ENCODE measurements around the gene CSMD2. TPM values are rescaled to one million over a fixed set of nuclear protein-coding genes. Genes with fewer than 3 reads are reported as not detected.

CSMD2 gene
- total RNA-seq, 2 donors from 2014 or later: 2.8 to 3.0 TPM

DNA sequence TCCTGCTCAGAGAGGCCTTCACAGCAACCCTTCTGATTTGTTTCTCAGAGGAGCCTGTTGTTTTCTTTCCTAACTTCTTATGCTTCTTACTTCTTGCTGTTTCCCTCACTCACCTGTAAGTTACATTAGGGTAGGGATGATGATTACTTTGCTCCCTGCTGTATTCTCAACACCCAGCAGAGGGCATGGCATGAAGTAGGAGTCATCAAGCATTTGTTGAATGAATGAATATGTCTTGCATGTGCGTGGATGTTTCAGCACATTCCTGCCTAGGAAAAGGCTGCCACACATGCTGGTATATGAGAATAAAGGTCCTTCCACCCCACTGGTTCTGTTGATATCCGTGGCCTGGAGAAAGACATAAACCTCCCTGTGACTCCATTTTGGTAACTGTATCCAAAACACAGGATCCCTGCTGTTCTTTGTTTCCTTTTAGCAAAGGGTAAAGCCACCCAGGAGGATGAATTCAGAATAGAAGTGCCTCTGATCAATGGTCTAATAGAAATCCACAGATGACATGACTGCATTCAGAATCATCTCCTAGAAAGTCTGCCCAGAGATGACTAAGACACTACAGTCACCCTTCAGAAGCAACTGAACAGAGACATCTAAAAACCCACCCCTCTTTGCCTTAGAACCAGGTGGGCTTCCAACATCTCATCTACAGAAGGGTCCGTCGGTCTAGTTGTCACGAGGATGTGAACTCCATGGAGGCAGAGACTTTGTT lies 523.8 kb downstream of the CSMD2 start:
- ATAC-seq (ENCODE audit: insufficient number of reproducible peaks, low FRiP score, low read depth): no peak
- no peak overlapping the region for H3K27ac ChIP-seq
- H3K27me3 ChIP-seq (replicated peaks; ENCODE audit: insufficient read depth): no peaks in the 10 kb centered on the region
- TF ChIP-seq, protein P1, sequence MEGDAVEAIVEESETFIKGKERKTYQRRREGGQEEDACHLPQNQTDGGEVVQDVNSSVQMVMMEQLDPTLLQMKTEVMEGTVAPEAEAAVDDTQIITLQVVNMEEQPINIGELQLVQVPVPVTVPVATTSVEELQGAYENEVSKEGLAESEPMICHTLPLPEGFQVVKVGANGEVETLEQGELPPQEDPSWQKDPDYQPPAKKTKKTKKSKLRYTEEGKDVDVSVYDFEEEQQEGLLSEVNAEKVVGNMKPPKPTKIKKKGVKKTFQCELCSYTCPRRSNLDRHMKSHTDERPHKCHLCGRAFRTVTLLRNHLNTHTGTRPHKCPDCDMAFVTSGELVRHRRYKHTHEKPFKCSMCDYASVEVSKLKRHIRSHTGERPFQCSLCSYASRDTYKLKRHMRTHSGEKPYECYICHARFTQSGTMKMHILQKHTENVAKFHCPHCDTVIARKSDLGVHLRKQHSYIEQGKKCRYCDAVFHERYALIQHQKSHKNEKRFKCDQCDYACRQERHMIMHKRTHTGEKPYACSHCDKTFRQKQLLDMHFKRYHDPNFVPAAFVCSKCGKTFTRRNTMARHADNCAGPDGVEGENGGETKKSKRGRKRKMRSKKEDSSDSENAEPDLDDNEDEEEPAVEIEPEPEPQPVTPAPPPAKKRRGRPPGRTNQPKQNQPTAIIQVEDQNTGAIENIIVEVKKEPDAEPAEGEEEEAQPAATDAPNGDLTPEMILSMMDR (IDR thresholded peaks at IDR 0.05): no peak
- DNase-seq (ENCODE audit: low spot score): no peak
- no peak overlapping the region for H3K4me3 ChIP-seq
- no peaks in the 10 kb centered on the region for H3K36me3 ChIP-seq
- H3K9me3 ChIP-seq: no peaks in the 10 kb centered on the region
- H3K4me1 ChIP-seq (ENCODE audit: control insufficient read depth in 1 of 2, low read depth in 2 of 2): peaks cover 0 to 7% of the 10 kb centered on the region in 2 donors

DNA sequence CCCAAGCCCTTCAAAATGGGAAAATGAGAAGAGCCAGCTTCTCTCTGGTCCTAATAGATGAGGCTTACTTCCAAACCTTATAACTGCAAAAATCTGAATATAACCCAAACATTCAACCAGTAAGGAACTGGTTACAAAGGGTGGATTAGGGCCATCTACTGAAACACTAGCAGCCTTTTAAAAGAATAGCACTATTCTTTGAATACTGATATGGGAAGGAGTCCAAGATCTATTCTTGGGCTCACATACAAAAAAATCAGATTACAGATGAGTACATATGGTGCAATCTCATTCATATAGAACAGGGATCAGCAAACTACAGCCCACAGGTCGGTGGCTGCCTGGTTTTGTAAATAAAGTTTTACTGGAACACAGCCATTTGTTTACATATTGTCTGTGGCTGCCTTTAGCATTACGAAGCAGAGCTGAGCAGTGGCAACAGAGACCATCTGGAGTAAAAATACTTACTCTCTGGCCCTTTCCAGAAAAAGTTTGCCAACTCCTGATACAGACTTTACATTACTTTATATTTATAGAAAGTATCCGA lies 524.8 kb downstream of the CSMD2 start:
- no peak overlapping the region for H3K27ac ChIP-seq
- ATAC-seq (ENCODE audit: insufficient number of reproducible peaks, low FRiP score, low read depth) (no peak), DNase-seq (ENCODE audit: low spot score) (no peak)
- no peak overlapping the region for H3K4me3 ChIP-seq
- peaks cover 0 to 7% of the 10 kb centered on the region in 2 donors for H3K4me1 ChIP-seq (ENCODE audit: control insufficient read depth in 1 of 2, low read depth in 2 of 2)
- H3K36me3 ChIP-seq: no peaks in the 10 kb centered on the region
- H3K9me3 ChIP-seq: no peaks in the 10 kb centered on the region
- H3K27me3 ChIP-seq (replicated peaks; ENCODE audit: insufficient read depth): no peaks in the 10 kb centered on the region
- TF ChIP-seq, protein P1 (IDR thresholded peaks at IDR 0.05): no peak

DNA sequence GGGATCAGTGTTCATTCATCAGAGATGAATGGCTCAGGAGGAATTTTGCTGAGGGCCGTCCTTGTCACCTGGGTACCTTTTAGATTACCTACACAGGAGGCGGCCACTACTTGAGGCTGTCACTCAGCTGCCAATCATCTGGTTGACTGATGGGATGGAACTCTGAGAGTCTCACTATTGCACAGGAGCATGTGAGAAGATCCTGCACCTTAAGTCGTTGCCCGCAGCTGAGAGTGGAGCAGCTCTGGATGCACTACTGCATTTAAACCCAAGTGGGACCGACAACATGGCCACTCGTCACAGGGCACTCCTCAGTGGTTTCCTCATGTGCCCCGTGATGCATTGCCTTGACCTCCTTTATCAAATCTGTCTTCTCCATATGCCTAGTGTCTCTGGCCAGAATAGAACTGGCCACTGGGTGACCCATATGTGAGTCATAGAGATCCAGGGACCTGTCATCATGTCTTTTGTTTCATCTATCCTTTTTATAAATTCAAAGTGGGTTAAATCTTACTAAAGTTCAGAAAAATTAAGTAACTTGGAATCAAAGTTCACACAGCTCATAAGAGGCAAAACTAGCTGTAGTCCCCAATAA lies 527.1 kb downstream of the CSMD2 start:
- H3K9me3 ChIP-seq: no peaks in the 10 kb centered on the region
- peaks cover 0 to 7% of the 10 kb centered on the region in 2 donors for H3K4me1 ChIP-seq (ENCODE audit: control insufficient read depth in 1 of 2, low read depth in 2 of 2)
- no peaks in the 10 kb centered on the region for H3K36me3 ChIP-seq
- TF ChIP-seq, protein P1 (IDR thresholded peaks at IDR 0.05): no peak
- DNase-seq (ENCODE audit: low spot score): no peak
- ATAC-seq (ENCODE audit: insufficient number of reproducible peaks, low FRiP score, low read depth): no peak
- H3K4me3 ChIP-seq: no peak overlapping the region
- no peak overlapping the region for H3K27ac ChIP-seq
- no peaks in the 10 kb centered on the region for H3K27me3 ChIP-seq (replicated peaks; ENCODE audit: insufficient read depth)

DNA sequence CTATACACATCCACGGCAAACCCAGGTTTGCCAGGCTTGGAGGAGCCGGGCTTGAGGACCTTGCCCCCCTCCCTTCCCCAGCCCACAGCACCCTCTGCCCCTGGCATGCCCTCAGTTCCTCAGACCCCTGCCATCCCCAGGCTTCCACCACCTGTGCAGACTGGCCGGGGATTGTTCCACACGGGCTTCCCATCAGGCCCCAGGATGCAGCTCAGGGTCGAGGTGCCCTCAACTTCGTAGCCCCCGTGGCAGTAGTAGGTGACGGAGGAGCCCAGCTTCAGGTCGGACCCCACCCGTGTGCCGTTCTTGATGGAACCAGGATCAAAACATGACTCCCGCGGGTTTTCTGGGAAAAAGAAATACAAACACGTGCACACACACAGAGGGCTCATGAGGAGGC lies 528.8 kb downstream of the CSMD2 start:
- Histone ChIP-seq H3K36me3 (no peaks in the 10 kb centered on the region), H3K4me3 (no peak overlapping the region), H3K27ac (no peak overlapping the region), H3K4me1 (ENCODE audit: control insufficient read depth in 1 of 2, low read depth in 2 of 2) (peaks cover 0 to 7% of the 10 kb centered on the region in 2 donors), H3K9me3 (no peaks in the 10 kb centered on the region), H3K27me3 (replicated peaks; ENCODE audit: insufficient read depth) (no peaks in the 10 kb centered on the region)
- no peak for DNase-seq (ENCODE audit: low spot score)
- TF ChIP-seq, protein P1 (IDR thresholded peaks at IDR 0.05): no peak
- ATAC-seq (ENCODE audit: insufficient number of reproducible peaks, low FRiP score, low read depth): no peak

DNA sequence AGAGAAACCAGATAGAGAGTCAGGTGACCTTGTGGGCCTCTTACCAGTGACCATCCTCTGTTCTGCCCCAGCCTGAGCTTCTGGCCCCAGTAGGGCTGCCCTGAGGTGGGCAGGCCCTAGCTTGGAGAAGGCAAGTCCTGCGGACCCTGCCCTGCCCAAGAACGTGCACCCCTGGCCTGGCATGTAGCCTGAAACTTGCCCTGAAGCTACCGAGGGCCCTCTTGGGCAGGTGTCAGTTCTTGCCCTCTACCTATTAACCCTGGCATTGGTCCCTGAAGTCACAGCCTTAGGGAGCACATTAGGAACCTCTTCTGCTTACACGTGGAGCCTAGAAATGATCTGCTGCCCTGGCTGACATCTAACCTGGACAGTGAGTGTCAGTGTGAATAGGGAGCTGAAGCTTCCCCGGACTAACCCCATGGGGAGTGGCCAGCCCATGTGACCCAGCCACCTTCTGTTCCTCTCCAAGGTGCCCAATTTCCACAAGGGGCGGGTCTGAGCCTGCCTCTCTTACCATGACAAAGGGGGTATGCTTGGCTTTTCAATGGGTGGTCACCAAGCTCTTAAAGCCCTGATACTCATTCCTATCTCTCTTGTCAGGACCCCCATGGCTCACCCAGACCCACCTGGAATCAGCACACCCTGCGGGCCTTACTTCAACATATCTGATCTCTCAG lies 529.6 kb downstream of the CSMD2 start:
- H3K4me1 ChIP-seq (ENCODE audit: control insufficient read depth in 1 of 2, low read depth in 2 of 2): peaks cover 0 to 7% of the 10 kb centered on the region in 2 donors
- H3K9me3 ChIP-seq: no peaks in the 10 kb centered on the region
- ATAC-seq (ENCODE audit: insufficient number of reproducible peaks, low FRiP score, low read depth) (no peak), DNase-seq (ENCODE audit: low spot score) (no peak)
- H3K27ac ChIP-seq: no peak overlapping the region
- TF ChIP-seq, protein P1 (IDR thresholded peaks at IDR 0.05): no peak
- H3K36me3 ChIP-seq: no peaks in the 10 kb centered on the region
- no peaks in the 10 kb centered on the region for H3K27me3 ChIP-seq (replicated peaks; ENCODE audit: insufficient read depth)
- no peak overlapping the region for H3K4me3 ChIP-seq

Measured in thoracic aorta (tissue), 2 donors.